GM19193 (cell line): ENCODE measurements around the gene LDB2.

Experiments used
- POLR2A ChIP-seq: IDR thresholded peaks from 4 replicates; pipeline ENCODE4 v1.6.1; 2011; ENCODE audit not compliant: insufficient read depth, insufficient read length; ENCODE audit errors: extremely low read depth

Gene LDB2

DNA sequence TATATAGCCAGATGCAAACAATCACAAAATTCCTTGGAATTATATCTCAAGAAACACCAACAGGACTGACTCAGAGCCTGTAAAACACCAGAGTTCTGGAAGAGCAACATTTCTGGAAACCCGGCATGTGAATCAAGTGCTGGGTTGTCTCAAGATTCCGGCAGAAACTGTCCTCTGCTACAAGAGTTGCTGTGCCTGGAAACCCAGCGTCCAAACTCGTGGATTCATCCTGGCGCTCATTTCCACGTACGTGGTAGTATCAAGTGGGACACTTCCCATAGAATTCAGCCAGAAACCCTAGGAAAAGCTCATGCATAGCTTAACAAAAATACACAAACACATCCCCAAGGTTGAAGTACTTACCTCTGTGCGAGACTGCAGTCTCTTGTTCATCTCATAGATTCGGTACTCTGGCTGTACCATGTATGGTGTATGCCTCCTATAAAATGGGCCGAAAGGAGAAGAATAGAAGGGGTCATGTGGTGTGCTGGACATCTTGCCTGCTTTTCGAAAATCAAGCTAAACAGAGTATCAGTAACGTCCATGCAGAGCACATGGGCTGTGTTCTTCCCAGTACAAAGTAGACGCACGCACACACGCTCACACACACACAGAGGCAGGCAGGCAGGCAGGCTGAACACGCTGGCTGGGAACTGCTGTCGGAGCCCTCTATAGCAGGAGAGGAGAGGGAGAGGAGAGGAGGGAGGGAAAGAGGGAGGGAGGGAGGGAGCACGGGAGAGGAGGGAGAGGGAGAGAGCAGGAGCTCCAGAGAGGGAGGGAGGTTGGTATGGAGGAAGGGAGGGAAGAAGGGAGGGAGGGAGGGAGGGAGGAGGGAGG is at the start of gene LDB2:
TSS of gene LDB2 (minus strand) at position 655 of the 837 bp plus-strand sequence.
- no peak for TF ChIP-seq POLR2A

DNA sequence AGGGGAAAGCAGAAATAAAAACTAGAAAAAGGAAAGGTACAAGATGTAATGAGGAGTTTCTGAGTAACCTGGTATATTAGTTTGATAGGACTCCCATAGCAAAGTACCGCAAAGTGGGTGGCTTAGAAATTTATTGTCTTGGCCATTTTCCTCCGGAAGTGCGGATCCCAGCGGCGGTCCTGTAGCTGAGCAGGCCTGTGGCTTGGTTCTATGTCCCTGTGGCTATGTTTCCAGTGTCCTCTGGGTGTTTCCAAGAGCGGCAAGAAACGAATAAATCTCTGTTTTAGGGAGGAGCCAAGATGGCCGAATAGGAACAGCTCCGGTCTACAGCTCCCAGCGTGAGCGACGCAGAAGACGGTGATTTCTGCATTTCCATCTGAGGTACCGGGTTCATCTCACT is 44.0 kb upstream of the LDB2 start:
- TF ChIP-seq POLR2A, result no peak

DNA sequence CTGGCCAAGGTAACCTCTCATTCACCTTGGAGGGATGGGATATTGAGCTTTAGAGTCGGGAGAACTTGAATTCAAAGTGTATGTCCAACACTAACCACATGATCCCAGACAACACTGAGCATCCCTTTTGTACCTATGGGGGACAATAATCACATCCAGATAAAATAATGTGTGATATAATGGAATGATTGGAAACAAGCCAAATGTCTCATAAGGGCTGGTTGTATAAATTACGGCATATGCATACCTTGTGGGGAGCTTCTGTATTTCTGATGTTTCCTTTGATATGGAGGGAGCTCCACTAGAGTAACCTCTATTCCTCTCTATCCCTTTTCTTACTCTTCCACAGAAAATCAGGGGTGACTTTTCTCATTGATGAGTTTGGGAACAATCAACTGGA is 40.7 kb upstream of the LDB2 start:
- no peak for TF ChIP-seq POLR2A

DNA sequence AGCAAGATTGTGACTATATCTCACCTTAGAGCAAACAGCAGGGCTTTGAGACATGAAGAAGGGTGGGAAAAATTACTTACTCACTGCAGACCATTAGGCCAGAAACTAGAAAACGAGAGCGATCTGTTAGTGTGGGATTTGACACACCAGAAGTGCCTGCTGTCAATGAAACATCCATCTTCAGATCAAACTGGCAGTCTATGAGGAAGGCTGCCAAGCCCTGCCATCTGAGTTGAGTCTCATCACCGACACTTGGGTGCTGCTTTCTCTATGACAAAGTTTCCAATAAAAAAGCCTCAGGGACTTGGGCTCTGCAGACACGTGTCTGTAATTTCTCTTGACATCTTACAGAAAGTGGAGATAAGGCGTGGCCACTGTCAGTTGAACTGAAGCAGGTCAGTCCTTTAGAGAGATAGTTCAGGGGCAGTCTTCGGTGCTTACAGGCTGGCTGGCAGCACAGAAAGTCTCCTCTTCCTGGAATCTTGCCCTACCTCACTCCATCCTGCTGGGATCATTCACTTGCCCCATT is 40.1 kb upstream of the LDB2 start:
- TF ChIP-seq POLR2A, result no peak

DNA sequence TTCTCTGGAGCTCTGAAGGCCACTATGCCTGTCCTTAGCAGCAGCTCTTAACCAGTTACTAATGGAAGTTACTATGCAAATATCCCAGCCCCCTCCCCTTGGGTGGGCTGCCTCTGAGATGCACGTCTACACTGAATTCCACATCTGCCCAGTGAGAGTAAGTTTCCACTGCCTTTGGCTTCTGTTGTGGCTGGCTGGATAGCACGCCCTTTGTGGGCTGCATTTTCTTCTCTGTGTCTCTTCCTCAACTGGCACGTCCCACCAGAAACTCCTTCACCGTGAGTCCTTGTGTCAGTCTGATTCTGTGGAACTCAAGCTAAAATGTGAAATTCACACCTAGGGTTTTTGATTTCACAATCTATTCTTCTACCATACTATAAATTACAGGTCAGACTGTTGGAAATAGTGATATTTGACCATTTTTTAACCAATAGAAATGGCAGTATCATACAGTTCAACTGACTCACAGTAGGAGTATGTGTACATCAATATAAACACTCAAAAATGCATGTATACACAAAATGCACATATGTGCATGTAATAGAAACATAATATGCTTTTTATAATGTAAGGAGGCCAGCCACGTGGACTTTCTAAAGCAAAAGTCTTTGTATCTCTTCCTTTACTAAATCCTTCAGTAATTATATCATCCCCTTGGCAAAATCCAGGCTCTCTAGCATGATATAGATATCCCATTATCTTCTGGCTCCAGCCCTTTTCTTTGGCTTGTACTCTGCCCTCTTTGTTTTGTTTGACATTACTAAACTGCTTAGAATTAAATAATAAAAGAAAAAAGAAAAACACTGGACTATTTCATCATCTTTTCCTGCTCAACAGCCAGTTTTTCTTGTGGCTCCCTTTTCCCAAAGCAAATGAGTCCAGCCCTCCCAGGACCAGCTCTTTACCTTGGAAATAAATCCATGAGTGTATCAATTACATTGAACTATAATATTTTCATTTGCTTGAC is 33.2 kb upstream of the LDB2 start:
- TF ChIP-seq POLR2A, result no peak

DNA sequence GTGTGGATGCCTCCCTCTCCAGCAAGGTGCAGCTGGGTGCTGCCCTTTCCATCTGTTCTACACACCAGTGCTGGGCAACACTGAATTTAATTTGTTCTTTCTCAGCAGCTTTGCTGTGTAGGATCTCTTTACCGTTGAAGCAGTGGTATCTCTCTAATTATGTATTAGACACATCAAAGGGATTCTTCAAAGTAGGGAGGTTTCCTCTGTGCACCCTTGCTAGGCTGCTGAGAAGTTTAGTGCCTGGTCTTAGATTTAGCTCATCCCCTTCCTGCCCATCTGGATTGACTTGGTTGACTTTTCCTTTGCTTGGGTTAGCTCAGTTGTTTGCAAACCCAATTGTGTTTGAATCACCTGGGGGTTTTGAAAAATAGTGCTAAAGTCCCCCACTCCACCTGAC is 27.8 kb upstream of the LDB2 start:
- no peak for TF ChIP-seq POLR2A

DNA sequence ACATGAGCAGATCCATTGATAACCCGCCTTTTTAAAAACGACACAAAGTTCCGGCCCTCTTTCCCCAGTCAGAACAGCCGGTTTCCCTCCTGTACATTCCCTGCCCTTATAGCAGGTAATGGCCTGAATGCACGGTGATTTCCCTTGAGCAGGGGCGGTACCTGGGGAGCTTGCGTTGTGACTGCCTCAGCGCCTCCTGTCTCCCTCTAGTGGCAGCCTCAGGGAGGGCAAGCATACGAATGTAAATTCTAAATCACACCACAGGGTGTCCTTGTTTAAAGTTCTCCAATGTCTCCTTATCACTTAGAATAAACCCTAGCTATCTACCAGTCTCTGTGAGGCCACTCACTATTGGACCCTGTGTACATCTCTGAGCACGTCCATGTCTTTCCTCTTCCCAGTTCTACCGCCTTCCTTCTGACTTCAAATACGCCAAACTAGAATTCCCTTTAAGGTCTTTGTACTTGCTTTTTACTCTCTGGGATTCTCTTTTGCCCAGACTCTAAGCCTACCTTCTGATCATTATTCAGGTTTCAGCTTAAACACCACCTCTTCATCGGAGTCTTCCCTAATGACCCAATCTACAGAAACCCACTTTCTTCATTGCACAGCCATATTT is 18.4 kb upstream of the LDB2 start:
- no peak for TF ChIP-seq POLR2A

DNA sequence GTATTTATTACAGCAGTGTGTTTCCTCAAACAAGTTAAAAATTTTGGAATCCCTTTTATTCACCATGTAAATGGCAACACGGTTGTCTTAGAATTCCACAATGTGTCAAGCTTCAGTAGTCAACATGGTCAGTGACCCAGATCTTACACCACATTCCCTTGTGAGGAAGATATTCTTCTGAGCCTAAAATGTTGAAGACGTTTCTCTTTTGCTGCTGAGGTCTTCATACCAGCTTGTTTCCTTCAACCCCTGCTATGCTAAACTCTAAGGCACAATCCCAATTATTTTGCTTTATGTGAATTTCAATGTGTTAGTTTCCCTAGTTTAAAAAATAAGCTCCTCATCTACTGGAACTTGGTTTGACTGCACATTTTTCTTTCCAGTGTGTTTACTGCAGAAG is 17.6 kb upstream of the LDB2 start:
- TF ChIP-seq POLR2A, result no peak

DNA sequence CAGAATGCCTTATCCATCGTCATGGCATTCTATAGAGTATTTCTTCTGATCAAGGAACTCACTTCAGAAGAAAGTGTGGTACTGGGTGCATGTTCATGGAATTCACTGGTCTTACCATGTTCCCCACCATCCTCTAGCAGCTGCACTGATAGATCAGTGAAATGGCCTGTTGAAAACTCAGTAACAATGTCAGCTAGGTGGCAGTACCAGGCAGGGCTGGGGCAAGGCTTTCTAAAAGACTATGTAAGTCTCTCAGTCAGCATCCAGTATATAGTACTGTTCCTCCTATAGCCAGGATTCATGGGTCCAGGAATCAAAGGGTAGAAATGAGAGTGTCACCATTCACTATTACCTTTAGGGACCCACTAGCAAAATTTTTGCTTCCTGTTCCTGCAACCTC is 15.8 kb upstream of the LDB2 start:
- TF ChIP-seq POLR2A, result no peak

DNA sequence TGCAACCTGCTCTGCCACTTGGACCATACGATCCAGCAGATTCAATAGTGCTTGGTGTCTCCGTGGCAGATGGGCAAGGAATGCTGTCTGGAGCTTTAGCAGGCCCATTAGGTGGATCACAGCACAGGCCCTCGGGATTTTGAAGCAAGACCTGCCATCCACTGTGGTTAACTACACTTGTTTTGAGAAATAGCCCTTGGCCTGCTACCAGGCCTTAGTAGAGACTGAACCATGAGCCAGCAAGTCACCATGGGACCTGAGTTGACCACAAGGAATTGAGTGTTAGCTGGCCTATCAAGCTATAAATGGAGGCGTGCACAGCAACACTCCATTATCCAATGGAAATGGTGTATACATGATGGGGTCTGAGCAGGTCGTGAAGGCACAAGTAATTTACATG is 14.5 kb upstream of the LDB2 start:
- TF ChIP-seq POLR2A, result no peak

DNA sequence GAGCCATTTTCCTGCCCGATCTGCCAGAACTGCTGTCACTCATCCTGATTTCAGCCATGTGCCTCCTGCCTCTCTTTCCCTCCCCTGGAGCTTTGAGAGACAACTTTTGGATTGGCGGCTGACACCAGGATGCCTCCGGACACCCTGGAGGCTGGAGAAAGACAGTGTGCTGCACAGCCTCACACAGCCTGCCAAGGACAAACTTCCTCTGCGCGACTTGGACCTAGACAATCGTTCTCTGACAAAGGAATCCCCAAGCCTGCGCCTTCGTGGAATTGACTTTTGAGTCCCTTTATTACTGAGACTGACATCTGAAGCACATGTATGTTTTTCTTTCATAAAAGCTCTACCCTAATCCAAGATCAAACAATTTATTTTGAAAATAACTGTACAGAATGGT is 10.8 kb upstream of the LDB2 start:
- no peak for TF ChIP-seq POLR2A

DNA sequence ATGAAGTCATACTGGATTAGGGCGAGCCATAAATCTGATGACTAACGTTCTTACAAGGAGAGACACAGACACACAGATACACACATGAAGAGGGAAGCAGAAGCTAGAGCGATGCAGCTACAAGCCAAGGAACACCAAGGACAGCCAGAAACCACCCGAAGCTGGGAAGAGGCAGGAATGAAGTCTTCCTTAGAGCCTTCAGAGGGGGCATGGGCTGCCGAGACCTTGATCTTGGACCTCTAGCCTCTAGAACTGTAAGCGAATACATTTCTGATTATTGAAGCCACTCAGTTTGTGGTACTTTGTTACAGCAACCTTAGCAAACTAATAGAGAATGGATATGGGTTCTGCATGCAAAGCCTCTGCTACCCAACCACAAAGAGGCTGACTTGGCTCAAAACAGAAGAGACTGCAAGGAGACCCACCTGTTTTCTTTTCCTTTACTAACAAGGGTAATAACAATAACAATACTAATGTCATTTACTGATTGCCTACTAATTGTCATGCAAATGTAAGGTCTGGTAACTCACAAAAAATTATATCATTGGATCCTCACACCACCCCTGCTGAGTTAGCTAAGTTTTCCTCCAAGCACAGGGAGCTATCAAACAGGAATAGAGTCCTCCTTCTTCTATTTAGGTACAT is 10.1 kb upstream of the LDB2 start:
- no peak for TF ChIP-seq POLR2A

DNA sequence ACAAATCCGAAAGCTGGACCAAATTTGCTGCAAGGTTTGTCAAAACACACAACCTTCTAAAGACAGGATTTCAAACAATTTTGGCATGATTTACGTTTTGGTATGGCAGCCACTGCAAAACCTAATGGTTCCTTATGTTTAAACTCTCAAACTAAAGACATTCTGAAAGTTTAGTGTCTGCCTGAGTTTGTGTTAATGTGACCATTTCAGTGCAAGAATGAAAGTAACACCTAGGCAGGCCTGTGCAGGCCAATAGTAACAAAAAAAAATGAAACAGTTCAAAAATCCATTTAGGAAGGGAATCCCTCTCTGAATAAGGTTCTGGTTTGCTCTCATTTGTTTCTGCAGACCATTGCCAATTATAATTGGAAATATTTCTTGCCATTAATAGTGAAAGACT is 1.9 kb upstream of the LDB2 start:
- no peak for TF ChIP-seq POLR2A

DNA sequence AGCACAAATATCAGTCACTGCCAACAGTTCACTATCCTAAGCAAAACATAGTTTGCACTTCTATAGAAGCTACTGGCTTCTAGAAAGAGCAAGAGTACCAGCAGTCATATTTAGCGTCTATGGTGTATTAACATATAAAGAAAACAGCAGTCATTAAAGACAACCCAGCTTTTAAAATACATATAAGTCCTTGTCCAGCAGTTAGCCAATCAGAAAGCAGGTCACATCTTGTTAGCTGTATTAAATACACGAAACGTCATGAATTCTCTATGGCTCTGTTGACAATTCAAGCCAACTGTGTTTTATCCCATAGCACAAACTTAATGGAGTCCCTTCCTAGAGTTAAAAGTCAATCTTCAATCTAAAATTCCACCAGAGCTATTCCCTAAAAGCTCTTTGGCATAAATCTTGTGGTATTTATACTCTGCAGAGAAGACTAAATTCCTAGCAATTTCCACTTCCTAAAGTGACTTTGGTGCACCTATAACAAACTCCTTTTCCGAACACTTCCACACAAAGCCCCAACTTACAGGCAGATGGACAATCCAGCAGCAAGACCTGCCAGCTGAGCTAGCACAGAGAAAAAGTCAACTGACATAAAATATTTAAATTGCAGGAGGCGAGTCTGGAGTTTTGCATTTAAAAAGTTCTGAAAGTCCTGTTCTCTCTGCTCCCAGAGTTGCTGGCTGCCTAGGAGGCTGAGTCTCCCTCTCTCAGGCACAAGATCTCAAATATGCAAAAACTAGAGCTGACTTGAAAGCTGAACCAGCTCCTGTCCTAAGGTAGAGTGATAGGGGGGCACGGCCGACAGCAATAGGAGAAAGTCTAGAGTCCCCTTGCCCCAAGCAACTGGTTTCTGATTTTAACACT is 1.3 kb downstream of the LDB2 start:
- TF ChIP-seq POLR2A, result no peak
